MCF 10A (cell line): ENCODE data around the gene CKAP2L. TPM values are rescaled to one million over a fixed set of nuclear protein-coding genes. Genes with fewer than 3 reads are reported as not detected.
"Not testable (repeated sequence)": the region's sequence is repeated elsewhere in the genome, so short reads cannot be mapped to it uniquely, and the experiment has no call there.

Source experiments
- BruUV-seq: library from RNA; stranded (reverse); fragments of 400-500 nt; replicated peaks from 2 replicates; lab custom pipeline; 2021; lab: Mats Ljungman, UMichigan
- CTCF ChIA-PET: fragments of 300-600 bp; sonication (Branson Sonifier 250); formaldehyde crosslinking; extraction: SDS; loops from one replicate; lab custom pipeline; 2021; ENCODE audit warnings: antibody characterized with exemption, inconsistent platforms; lab: Yijun Ruan, JAX
- POLR2A ChIA-PET: fragments of 300-600, 350-650 bp; sonication (Branson Sonifier 250); formaldehyde crosslinking; extraction: SDS; loops from one replicate; lab custom pipeline; 2020; ENCODE audit warnings: antibody characterized with exemption, inconsistent platforms; lab: Yijun Ruan, JAX
- DNase-seq: peaks from one replicate; pipeline ENCODE4 v3.0.0-alpha.2; 2018; ENCODE audit not compliant: unreplicated experiment
- H3K27ac Mint-ChIP-seq: one replicate; pipeline ENCODE4 v1.8.0; 2022; ENCODE audit warnings: mild to moderate bottlenecking, low read depth, mixed read lengths; ENCODE audit not compliant: unreplicated experiment
- H3K27me3 Mint-ChIP-seq: one replicate; pipeline ENCODE4 v1.8.0; 2022; ENCODE audit warnings: mixed read lengths; ENCODE audit not compliant: insufficient read depth, unreplicated experiment
- H3K36me3 Mint-ChIP-seq: one replicate; pipeline ENCODE4 v1.8.0; 2022; ENCODE audit warnings: mild to moderate bottlenecking, moderate library complexity, mixed read lengths; ENCODE audit not compliant: insufficient read depth, unreplicated experiment
- H3K4me1 Mint-ChIP-seq: one replicate; pipeline ENCODE4 v1.8.0; 2022; ENCODE audit warnings: mixed read lengths; ENCODE audit not compliant: insufficient read depth, unreplicated experiment
- H3K4me3 Mint-ChIP-seq: one replicate; pipeline ENCODE4 v1.8.0; 2022; ENCODE audit warnings: mild to moderate bottlenecking, moderate library complexity, mixed read lengths; ENCODE audit not compliant: unreplicated experiment
- H3K9me3 Mint-ChIP-seq: one replicate; pipeline ENCODE4 v1.8.0; 2022; ENCODE audit warnings: mixed read lengths; ENCODE audit not compliant: unreplicated experiment
- intact Hi-C: fragments of 100-400 bp; cut with micrococcal nuclease; formaldehyde crosslinking; loops from 2 replicates; pipeline ENCODE4 v1.14.1; 2022
- total RNA-seq: library from RNA; stranded (reverse); gene quantifications from 2 replicates; pipeline ENCODE4 v1.2.3, GENCODE V29; 2022
- TF ChIP-seq, protein P1 (sequence below): fragments of 200-600 bp; IDR thresholded peaks from one replicate; pipeline ENCODE4 v1.8.0; 2022; ENCODE audit warnings: antibody characterized with exemption, mild to moderate bottlenecking; ENCODE audit not compliant: unreplicated experiment

Gene CKAP2L
- total RNA-seq, 1 experiment from 2014 or later, result 21.6 TPM

DNA sequence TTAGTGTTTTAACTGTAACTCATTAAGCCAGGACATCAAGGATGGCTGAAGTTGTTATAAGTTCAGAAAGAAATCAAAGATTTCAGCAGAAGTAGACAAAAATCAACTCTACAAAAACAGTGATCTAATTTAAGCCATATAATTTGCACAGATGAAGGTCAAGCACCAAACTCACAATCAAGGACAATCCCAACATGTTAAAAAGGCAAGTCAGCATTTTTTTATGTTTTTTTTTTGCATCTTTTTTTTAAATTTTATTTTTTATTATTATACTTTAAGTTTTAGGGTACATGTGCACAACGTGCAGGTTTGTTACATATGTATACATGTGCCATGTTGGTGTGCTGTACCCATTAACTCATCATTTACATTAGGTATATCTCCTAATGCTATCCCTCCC, 48.3 kb downstream of the CKAP2L start:
- DNase-seq, H3K27ac Mint-ChIP-seq, H3K4me3 Mint-ChIP-seq, BruUV-seq, POLR2A ChIA-PET, H3K36me3 Mint-ChIP-seq, H3K27me3 Mint-ChIP-seq, H3K9me3 Mint-ChIP-seq, intact Hi-C loops, H3K4me1 Mint-ChIP-seq: not testable (repeated sequence)
- CTCF ChIA-PET, result interaction anchor here (0.9 to 1.3 kb wide), 3 partner anchors 9 to 116 kb away, joined by 4 read pairs; no protein-coding TSS in a partner anchor

DNA sequence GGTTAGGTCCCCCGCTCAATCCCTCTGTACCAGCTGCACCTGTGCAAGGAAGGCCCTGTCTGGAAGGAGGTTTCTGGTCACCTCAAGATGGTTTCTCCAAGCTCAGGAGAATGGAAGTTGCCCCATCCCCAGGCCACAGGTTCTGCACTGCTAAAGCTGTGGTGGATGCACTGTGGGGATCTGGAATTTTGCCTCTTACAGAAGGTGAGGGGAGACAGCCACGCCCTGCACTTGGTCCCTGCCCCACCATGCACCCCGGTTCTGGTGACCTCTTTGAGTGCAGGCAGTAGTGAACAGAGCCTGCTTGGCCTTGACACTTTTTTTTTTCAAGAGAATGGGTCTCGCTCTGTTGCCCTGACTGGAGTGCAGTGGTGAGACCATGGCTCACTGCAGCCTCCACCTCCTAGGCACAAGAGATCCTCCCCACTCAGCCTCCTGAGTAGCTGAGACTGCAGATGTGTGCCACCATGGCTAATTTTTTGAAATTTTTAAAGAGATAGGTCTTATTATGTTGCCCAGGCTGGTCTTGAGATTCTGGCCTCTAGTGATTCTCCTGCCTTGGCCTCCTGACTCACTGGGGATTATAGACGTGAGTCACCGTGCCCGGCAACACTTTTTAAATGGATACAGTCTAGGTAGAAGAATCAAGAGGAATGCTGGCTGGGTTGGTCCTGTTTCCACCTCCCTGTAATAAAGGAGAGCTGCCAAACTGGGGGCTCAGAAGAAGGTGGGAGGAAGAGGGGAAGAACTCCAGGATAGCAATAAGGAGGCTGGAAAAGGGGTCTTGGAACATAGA, 49.4 kb downstream of the CKAP2L start:
- CTCF ChIA-PET, result interaction anchor here (0.6 to 1.3 kb wide), 5 partner anchors 10 to 171 kb away, joined by 3 to 4 read pairs (median 4); no protein-coding TSS in a partner anchor
- TF ChIP-seq, protein P1, sequence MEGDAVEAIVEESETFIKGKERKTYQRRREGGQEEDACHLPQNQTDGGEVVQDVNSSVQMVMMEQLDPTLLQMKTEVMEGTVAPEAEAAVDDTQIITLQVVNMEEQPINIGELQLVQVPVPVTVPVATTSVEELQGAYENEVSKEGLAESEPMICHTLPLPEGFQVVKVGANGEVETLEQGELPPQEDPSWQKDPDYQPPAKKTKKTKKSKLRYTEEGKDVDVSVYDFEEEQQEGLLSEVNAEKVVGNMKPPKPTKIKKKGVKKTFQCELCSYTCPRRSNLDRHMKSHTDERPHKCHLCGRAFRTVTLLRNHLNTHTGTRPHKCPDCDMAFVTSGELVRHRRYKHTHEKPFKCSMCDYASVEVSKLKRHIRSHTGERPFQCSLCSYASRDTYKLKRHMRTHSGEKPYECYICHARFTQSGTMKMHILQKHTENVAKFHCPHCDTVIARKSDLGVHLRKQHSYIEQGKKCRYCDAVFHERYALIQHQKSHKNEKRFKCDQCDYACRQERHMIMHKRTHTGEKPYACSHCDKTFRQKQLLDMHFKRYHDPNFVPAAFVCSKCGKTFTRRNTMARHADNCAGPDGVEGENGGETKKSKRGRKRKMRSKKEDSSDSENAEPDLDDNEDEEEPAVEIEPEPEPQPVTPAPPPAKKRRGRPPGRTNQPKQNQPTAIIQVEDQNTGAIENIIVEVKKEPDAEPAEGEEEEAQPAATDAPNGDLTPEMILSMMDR, result no peak
- no TSS peak for BruUV-seq
- intact Hi-C loops, result no loop called here
- peak; percentile 76 for DNase-seq
- no peaks in the 10 kb centered on the region for H3K9me3 Mint-ChIP-seq
- POLR2A ChIA-PET, result interaction anchor here (0.8 kb wide), 1 partner anchor 91 kb away, joined by 3 read pairs; no protein-coding TSS in a partner anchor
- H3K4me3 Mint-ChIP-seq, result no peak overlapping the region
- H3K36me3 Mint-ChIP-seq, result no peaks in the 10 kb centered on the region
- H3K27me3 Mint-ChIP-seq, result no peaks in the 10 kb centered on the region
- H3K4me1 Mint-ChIP-seq, result peaks cover 7% of the 10 kb centered on the region
- no peak overlapping the region for H3K27ac Mint-ChIP-seq

DNA sequence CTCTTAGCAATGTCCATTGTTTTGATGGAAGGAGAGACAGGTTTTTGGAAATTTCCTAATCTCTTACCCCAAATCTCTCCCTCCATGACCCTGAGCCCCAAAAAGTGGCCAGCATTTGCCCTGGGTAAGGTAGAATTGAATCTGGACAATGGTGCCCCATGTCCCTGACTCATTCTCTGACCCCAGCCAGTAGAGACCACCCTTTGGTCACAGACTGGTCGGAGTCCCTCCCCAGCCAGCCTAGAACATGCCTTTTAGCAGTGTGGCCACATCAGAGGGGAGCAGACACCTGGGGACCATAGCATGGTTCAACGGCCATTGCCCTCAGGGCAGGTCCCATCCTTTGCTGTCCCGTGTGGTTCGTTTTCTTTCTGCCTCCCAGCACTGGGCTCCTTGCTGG, 50.1 kb downstream of the CKAP2L start:
- Mint-ChIP-seq H3K4me3 (no peak overlapping the region), H3K4me1 (peaks cover 7% of the 10 kb centered on the region), H3K9me3 (no peaks in the 10 kb centered on the region), H3K27ac (no peak overlapping the region), H3K36me3 (no peaks in the 10 kb centered on the region), H3K27me3 (no peaks in the 10 kb centered on the region)
- ChIA-PET CTCF (interaction anchor here (0.9 kb wide), 1 partner anchor 23 kb away, joined by 3 read pairs; no protein-coding TSS in a partner anchor), POLR2A (no interaction called here)
- TF ChIP-seq, protein P1, result no peak
- BruUV-seq, result no TSS peak
- intact Hi-C loops, result no loop called here
- DNase-seq, result no peak

DNA sequence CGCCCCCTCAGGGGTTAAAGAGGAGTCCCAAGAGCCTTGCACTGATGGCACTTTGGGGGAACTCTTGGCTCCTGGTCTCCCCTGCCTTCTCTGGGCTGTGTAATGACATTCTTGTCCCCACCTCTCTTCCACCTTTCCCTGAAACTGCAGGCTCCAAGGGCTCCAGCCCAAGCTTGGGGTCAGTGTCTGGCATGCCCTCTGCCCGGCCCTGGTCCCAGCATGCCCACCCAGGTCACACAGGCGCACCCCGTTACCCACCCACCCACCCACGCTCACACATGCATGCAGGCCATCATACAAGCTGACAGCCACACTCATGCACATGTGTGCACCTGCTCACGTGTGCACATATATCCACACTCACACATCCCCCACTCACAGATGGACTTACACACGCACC, 50.5 kb downstream of the CKAP2L start:
- no peaks in the 10 kb centered on the region for H3K9me3 Mint-ChIP-seq
- peaks cover 7% of the 10 kb centered on the region for H3K4me1 Mint-ChIP-seq
- H3K36me3 Mint-ChIP-seq, result no peaks in the 10 kb centered on the region
- H3K27ac Mint-ChIP-seq, result no peak overlapping the region
- TF ChIP-seq, protein P1, result no peak
- no peak overlapping the region for H3K4me3 Mint-ChIP-seq
- POLR2A ChIA-PET, result no interaction called here
- BruUV-seq, result no TSS peak
- no peaks in the 10 kb centered on the region for H3K27me3 Mint-ChIP-seq
- CTCF ChIA-PET, result interaction anchor here (0.8 to 0.9 kb wide), 2 partner anchors 15 to 23 kb away, joined by 3 to 4 read pairs; no protein-coding TSS in a partner anchor
- DNase-seq, result no peak
- intact Hi-C loops, result no loop called here
